ENCODE measurements around the gene UPK2.
"Not testable (repeated sequence)": the region's sequence is repeated elsewhere in the genome, so short reads cannot be mapped to it uniquely, and the experiment has no call there.

Gene UPK2

GRCh38 chr11:118939404-118939915 is 16.6 kb upstream of the UPK2 start:
- no peak for FAIRE-seq

DNA sequence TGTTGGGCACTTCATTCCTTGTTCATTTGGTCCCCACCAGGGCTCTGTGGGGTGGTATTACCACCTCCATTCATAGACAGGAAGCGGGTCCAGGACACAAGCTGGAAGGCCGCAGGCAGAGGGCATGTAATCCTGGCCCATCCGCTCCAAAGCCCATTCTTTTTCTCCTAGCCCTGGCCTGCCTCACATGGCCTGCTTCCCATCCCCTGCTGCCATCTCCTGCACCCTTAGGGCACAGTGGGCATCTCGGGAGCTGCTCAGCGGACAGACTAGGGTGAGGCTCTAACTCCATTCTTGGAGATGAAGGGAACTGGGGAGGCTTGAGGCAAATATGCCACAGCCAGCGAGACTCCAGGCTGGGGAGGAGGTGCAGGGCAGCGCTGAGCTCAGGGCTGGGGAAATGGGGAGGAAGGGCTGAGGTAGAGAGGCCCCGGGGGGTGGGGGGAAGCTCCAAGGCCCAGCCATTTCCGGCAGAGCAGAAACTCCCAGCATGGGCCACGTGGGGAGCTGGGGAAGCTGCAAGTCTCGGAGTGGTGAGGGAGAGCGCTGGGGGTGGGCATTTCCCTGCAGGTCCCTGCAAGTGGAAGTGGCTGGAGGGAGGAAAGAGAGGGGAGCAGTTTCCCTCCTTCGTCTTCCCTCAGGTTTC is 16.0 kb upstream of the UPK2 start:
- no peak for FAIRE-seq

- FAIRE-seq = no peak
These were observed 9.0 kb upstream of the UPK2 start for GRCh38 chr11:118947091-118947490.

DNA sequence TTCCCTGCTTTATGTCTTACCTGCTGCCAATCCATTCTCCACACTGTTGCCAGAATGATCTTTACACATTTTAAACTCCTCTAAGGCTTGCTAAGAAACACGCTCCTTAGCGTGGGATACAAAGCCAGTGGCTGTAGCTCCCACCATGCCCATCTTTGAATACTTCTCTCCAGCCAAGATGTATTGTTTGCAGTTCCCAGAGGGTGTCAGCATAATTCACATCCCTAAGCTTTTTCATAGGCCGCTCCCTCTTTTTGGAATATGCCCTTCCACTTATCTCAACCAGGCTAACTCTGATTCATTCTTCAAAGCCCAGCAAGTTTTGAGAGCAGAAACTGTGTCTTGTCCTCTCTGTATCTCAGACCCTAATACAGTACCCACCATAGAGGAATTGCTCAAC is 8.1 kb upstream of the UPK2 start:
- FAIRE-seq = no peak

GRCh38 chr11:118953265-118953664 is 2.8 kb upstream of the UPK2 start:
- no peak for FAIRE-seq

DNA sequence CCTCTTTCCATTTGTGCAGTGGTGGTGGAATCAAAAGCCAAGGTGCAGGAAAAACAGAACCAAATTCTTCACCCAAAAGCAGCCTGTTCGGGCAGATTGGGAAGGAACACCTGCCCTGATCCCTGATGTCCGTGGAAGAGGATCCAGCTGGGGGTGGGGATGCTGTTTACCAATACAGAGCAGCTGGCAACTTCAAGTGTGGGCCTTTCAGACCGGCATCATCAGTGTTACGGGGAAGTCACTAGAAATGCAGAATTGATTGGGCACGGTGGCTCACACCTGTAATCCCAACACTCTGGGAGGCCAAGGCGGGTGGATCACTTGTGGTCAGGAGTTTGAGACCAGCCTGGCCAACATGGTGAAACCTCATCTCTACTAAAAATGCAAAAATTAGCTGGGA is 2.1 kb upstream of the UPK2 start:
- not testable (repeated sequence) for FAIRE-seq

- FAIRE-seq = no peak
These were observed 860 bp downstream of the UPK2 start for GRCh38 chr11:118956847-118957469.

- no peak for FAIRE-seq
These were observed 1.5 kb downstream of the UPK2 start for GRCh38 chr11:118957549-118957948.

DNA sequence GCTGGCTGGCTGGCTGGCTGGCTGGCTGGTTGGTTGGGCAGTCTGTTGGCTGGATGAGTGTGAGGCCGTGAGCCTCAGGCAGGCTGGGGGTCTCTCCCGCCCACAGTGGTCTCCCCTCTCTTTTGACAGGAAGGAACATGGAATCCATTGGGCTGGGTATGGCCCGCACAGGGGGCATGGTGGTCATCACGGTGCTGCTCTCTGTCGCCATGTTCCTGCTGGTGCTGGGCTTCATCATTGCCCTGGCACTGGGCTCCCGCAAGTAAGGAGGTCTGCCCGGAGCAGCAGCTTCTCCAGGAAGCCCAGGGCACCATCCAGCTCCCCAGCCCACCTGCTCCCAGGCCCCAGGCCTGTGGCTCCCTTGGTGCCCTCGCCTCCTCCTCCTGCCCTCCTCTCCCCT is 1.9 kb downstream of the UPK2 start:
- FAIRE-seq = no peak

DNA sequence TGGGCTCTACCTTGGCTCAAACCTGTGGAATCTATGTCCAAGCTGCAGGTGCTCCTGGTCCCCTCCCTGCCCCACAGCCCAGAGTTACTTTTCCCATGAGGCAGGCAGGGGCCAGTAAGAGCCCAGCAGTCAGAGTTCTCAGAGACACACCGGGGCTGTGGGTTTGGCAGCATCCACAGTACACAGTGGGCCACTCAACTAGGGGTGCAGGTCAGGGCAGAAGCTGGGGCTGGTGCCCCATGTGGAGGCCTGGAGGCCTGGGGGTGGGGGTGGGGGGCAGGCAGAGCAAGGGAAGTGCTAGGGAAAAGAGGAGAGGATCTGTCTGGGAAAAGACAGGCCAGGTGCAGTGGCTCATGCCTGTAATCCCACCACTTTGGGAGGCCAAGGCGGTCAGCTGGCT is 2.5 kb downstream of the UPK2 start:
- FAIRE-seq = no peak

GRCh38 chr11:118961189-118961588 is 5.1 kb downstream of the UPK2 start:
- FAIRE-seq = no peak

- FAIRE-seq = no peak
These were observed 5.5 kb downstream of the UPK2 start for GRCh38 chr11:118961591-118961990.

DNA sequence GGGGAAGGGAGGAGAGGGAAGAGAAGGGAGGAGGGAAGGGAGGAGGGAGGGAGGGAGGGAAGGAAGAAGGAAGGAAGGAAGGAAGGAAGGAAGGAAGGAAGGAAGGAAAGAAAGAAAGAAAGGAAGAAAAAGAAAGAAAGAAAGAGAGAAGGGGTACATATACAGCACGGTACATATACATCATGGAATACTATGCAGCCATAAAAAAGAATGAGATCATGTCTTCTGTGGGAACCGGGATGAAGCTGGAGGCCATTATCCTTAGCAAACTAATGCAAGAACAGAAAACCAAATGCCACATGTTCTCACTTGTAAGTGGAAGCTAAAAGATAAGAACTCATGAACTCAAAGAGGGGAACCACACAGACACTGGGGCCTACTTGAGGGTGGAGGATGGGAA is 13.4 kb downstream of the UPK2 start:
- not testable (repeated sequence) for FAIRE-seq

DNA sequence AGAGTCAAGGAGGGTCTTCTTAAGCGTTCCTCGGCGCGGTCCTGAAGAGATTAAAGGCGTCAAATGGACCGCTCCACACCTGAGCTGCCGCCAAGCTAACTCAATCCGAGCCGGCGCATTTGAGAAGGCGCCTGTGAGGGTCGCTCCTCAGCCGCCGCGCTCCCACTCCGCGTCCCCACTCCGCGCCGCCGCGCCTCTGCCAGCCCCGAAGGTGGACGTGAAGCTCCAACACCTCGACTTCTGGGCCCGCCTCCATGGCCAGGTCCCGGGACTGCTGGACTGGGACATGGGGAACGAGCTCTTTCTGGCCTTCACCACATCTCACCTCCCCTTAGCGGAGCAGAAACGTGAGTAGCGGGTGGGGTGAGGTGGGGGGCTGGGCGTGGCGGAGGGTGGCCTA is 15.5 kb downstream of the UPK2 start, which contains the start of gene FOXR1:
TSS of gene FOXR1 (plus strand) at position 116 of the 400 bp plus-strand sequence. CDS start at position 287, 171 bp downstream.
- FAIRE-seq = no peak

DNA sequence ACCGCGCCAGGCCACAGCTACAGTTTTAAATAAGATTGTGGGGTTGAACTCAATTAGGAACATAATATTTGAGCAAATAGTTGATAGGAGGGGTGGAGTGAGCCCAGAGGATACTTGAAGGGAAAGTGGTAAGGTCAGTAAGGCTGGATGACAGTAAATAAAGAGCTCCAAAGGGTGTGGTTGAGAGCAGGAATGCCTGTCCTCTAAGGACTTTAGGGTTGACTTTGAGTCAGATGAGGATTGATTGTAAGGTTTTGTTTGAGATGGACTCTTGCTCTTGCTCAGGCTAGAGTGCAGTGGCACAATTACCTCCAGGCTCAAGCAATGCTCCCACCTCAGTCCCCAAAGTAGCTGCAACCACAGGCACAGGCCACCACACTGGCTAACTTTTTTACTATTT is 17.9 kb downstream of the UPK2 start:
- FAIRE-seq = no peak

DNA sequence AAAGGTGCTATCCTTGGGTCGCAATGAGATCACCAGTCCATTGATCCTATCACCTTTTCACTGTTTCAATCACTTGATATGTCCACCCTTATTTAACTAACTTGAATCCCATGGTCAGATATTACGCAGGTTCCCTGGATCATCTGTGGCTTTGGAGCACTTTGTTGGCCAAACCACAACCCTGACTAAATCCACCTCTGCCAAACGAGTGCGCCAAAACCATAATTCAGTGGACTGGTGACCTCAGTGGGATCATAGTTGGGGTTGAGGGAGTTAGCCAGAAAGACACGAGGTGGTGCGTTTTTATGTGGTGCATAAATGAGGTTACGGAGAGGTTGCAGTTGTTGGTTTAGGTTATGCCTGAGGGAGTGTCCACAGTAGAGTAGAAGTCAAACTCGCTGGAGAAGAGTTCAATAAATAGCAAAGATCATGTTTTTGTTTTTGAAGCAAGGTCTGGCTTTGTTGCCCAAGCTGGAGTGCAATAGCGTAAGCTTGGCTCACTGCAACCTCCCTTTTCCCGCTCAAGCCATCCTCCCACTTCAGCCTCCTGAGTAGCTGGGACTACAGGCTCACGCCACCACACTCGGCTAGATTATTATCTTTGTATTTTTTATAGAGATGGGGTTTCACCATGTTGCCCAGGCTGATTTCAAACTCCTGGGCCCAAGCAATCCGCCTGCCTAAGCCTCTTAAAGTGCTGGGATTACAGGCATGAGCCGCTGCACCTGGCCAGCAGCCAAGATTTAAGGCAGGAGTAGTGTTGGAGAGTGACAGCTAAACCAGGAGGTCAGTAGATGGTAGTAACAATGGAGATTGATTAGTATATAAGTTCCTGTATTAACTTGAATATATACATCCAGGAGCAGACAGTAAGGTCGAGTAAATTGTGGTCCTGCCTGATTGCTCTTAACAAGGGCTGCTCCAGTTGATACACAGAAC is 19.9 kb downstream of the UPK2 start:
- no peak for FAIRE-seq

DNA sequence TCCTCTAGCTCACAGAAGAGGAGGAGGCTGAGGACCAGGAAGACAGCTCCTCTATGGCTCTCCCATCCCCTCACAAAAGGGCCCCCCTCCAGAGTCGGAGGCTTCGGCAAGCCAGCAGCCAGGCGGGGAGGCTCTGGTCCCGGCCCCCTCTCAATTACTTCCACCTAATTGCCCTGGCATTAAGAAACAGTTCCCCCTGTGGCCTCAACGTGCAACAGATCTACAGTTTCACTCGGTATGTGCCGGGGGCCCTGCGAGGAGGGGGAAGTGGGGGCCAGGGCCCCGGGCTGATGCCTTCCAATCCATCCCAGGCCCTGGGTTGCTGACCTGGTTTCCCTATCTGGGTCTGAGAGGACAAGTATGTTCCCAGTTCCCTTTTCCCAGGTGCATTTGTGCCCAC is 23.3 kb downstream of the UPK2 start:
- no peak for FAIRE-seq

DNA sequence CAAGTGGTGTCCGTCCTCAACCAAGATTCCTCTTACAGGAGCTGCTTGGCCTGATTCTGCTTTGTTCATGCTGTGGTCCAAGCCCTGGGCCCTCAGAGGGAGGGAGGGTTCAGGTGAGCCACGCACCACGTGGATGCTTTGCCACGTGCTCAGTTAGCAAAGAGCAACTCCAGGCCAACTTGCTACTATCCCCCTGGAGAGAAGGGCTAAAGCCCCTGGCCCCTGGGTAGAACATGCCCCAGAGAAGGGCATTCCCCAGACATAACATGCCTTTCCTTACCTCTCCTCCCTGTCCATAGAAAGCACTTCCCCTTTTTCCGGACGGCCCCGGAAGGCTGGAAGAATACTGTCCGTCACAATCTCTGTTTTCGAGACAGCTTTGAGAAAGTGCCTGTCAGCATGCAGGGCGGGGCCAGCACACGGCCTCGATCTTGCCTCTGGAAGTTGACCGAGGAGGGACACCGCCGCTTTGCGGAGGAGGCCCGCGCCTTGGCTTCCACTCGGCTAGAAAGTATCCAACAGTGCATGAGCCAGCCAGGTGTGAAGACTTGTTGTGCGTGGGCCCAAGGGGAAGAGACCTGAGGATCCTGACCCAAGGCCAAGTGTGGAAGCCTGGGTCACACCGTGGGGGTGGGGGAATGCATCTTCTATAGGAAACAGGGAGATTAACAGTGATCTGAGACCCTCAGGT is 24.2 kb downstream of the UPK2 start:
- FAIRE-seq = no peak

GRCh38 chr11:118984337-118984736 is 28.2 kb downstream of the UPK2 start:
- not testable (repeated sequence) for FAIRE-seq

- no peak for FAIRE-seq
These were observed 28.7 kb downstream of the UPK2 start for GRCh38 chr11:118984825-118985224.

GRCh38 chr11:118988280-118988679 is 32.2 kb downstream of the UPK2 start:
- FAIRE-seq = no peak

GRCh38 chr11:118991486-118992038 is 35.5 kb downstream of the UPK2 start:
- FAIRE-seq = not testable (repeated sequence)

Measured in TTC549 (cell line).